ENCODE data around the gene RASL11A. TPM values are rescaled to one million over a fixed set of nuclear protein-coding genes. Genes with fewer than 3 reads are reported as not detected.
A peak's percentile ranks its signal among the peaks of the same experiment; 100 is the strongest.
"Not testable (repeated sequence)": the region's sequence is repeated elsewhere in the genome, so short reads cannot be mapped to it uniquely, and the experiment has no call there.

Gene RASL11A
- polyA plus RNA-seq, 3 donors = 1.0 to 6.8 (median 3.8) TPM

- DNase-seq = no peak
- Mint-ChIP-seq H3K4me1 (no peaks in the 10 kb centered on the region), H3K36me3 (no peaks in the 10 kb centered on the region), H3K27ac (no peak overlapping the region), H3K4me3 (no peak overlapping the region), H3K9me3 (peaks cover 1 to 7% (median 3%) of the 10 kb centered on the region in 7 donors), H3K27me3 (ENCODE audit: low read depth in 3 of 3) (peaks cover 5 to 24% (median 14%) of the 10 kb centered on the region in 3 donors)
- Histone ChIP-seq H3K9me3 (replicated peaks in 1 of 2; ENCODE audit: control insufficient read depth in 1 of 2, insufficient read depth in 1 of 2, low read length in 2 of 2) (peaks cover 0 to 3% of the 10 kb centered on the region in 2 donors), H3K36me3 (replicated peaks in 1 of 2; ENCODE audit: control insufficient read depth in 1 of 2, insufficient read depth in 2 of 2, low read length in 2 of 2) (no peaks in the 10 kb centered on the region), H2AFZ (ENCODE audit: insufficient read depth, low read depth, low read length, poor library complexity, severe bottlenecking) (no peak overlapping the region), H3K27me3 (ENCODE audit: control insufficient read depth in 2 of 2, insufficient read depth in 2 of 2, low read length in 2 of 2) (peaks cover 0 to 2% of the 10 kb centered on the region in 2 donors), H3K9ac (ENCODE audit: insufficient read depth, low read length, poor library complexity, severe bottlenecking) (no peak overlapping the region), H4K20me1 (ENCODE audit: insufficient read depth, low read length) (no peaks in the 10 kb centered on the region), H3K27ac (ENCODE audit: low read depth in 1 of 2, low read length in 2 of 2) (no peak overlapping the region), H3K79me2 (ENCODE audit: insufficient read depth, low read length) (no peaks in the 10 kb centered on the region), H3K4me3 (replicated peaks in 1 of 3; ENCODE audit: low read depth in 2 of 3, low read length in 3 of 3) (no peak overlapping the region), H3K4me2 (replicated peaks; ENCODE audit: extremely low read depth, low read length, poor library complexity, severe bottlenecking) (no peak overlapping the region), H3K4me1 (ENCODE audit: control insufficient read depth in 1 of 2, insufficient read depth in 2 of 2, low read length in 2 of 2) (no peaks in the 10 kb centered on the region)
- TF ChIP-seq CTCF (IDR thresholded peaks at IDR 0.05) = no peak
- intact Hi-C loops (cut with micrococcal nuclease) = no loop called here
- WGBS (ENCODE audit: insufficient coverage) = 92% methylated on average over 5 of the region's 8 CpGs
Observed at GRCh38 chr13:27321468-27322431, 51.1 kb downstream of the RASL11A start.

DNA sequence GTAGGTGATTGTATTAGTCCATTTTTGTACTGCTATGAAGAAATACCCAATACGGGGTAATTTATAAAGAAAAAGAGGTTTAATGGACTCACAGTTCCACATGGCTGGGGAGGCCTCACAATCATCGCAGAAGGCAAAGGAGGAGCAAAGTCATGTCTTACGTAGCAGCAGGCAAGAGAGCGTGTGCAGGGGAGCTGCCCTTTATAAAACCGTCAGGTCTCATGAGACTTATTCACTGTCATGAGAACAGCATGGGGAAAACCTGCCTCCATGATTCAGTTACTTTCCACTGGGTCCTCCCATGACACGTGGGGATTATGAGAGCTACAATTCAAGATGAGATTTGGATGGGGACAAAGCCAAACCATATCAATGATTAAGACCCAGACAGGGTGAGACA is 51.8 kb downstream of the RASL11A start:
- H3K36me3 ChIP-seq (replicated peaks in 1 of 2; ENCODE audit: control insufficient read depth in 1 of 2, insufficient read depth in 2 of 2, low read length in 2 of 2); H3K4me2 ChIP-seq (replicated peaks; ENCODE audit: extremely low read depth, low read length, poor library complexity, severe bottlenecking); H3K9ac ChIP-seq (ENCODE audit: insufficient read depth, low read length, poor library complexity, severe bottlenecking); H3K4me3 ChIP-seq (replicated peaks in 1 of 3; ENCODE audit: low read depth in 2 of 3, low read length in 3 of 3); H4K20me1 ChIP-seq (ENCODE audit: insufficient read depth, low read length); DNase-seq; H2AFZ ChIP-seq (ENCODE audit: insufficient read depth, low read depth, low read length, poor library complexity, severe bottlenecking); H3K4me1 ChIP-seq (ENCODE audit: control insufficient read depth in 1 of 2, insufficient read depth in 2 of 2, low read length in 2 of 2); H3K4me1 Mint-ChIP-seq; H3K36me3 Mint-ChIP-seq; H3K27ac ChIP-seq (ENCODE audit: low read depth in 1 of 2, low read length in 2 of 2); H3K27ac Mint-ChIP-seq; intact Hi-C loops (cut with micrococcal nuclease); H3K9me3 ChIP-seq (replicated peaks in 1 of 2; ENCODE audit: control insufficient read depth in 1 of 2, insufficient read depth in 1 of 2, low read length in 2 of 2); H3K79me2 ChIP-seq (ENCODE audit: insufficient read depth, low read length); H3K27me3 ChIP-seq (ENCODE audit: control insufficient read depth in 2 of 2, insufficient read depth in 2 of 2, low read length in 2 of 2); H3K9me3 Mint-ChIP-seq: not testable (repeated sequence)
- 97% methylated on average over 4 of the region's 6 CpGs for WGBS (ENCODE audit: insufficient coverage)
- H3K27me3 Mint-ChIP-seq (ENCODE audit: low read depth in 3 of 3) = peaks cover 8 to 19% (median 14%) of the 10 kb centered on the region in 3 donors
- peak overlapping the region in 1 of 2 donors; percentile 21 for H3K4me3 Mint-ChIP-seq

Small RNA genes lying within 50 kb of the gene (small RNA-seq; reads per million reads assigned to genes)
- gene SNORA27 (ENCODE audit: insufficient read length, low read depth) (not detected), gene SNORD102 (ENCODE audit: insufficient read length, low read depth) (not detected)

Other genes starting within 250 kb of the RASL11A start
- 10 to 100 TPM; 12.8 to 23.4 (median 14.5) TPM for gene USP12, start 99.0 kb upstream of the RASL11A start, polyA plus RNA-seq
- gene RPL21, start 19.3 kb upstream of the RASL11A start, polyA plus RNA-seq = 1,000 to 10,000 TPM; 1,311 to 1,781 (median 1,417) TPM
- gene GTF3A, start 153.8 kb downstream of the RASL11A start, polyA plus RNA-seq = 100 to 1,000 TPM in 2 of 3 donors, 10 to 100 TPM in 1; 88.8 to 259 (median 179) TPM
- 100 to 1,000 TPM in 1 of 3 donors, 10 to 100 TPM in 2; 61.6 to 135 (median 86.6) TPM for gene MTIF3, start 179.7 kb downstream of the RASL11A start, polyA plus RNA-seq

Data from CD14-positive monocyte (primary cell).